ENCODE results near the gene PRR7.

PRR7 gene

DNA sequence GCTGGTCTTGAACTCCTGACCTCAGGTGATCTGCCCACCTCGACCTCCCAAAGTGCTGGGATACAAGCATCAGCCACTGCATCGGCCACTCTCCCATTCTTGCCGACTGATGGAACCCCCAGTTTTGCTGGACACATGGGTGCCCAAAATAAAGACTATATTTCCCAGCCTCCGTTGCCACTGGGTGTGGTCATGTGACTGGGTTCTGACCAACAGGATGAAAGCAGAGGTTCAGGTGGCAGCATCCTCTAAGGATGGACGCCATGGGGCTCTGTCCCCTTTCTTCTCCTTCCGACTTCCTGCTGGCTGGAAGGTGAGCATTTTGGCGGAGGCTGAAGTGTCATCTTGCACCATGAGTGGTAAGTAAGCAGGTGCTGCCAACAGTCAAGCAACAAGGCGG is 40.5 kb downstream of the PRR7 start:
- H3K4me1 ChIP-seq (ENCODE audit: control insufficient read depth, insufficient read depth, low read length), result peaks cover 3% of the 10 kb centered on the region
- no peaks in the 10 kb centered on the region for H3K27me3 ChIP-seq (replicated peaks; ENCODE audit: control insufficient read depth, insufficient read depth, low read length)
- H3K4me3 ChIP-seq (ENCODE audit: low read length), result no peak overlapping the region
- peaks cover 57% of the 10 kb centered on the region for H3K36me3 ChIP-seq (ENCODE audit: control insufficient read depth, insufficient read depth, low read length, severe bottlenecking)
- DNase-seq (ENCODE audit: low read depth), result no peak
- H3K9ac ChIP-seq (ENCODE audit: low read length), result no peak overlapping the region
- H3K9me3 ChIP-seq (ENCODE audit: control insufficient read depth, low read length), result no peaks in the 10 kb centered on the region

DNA sequence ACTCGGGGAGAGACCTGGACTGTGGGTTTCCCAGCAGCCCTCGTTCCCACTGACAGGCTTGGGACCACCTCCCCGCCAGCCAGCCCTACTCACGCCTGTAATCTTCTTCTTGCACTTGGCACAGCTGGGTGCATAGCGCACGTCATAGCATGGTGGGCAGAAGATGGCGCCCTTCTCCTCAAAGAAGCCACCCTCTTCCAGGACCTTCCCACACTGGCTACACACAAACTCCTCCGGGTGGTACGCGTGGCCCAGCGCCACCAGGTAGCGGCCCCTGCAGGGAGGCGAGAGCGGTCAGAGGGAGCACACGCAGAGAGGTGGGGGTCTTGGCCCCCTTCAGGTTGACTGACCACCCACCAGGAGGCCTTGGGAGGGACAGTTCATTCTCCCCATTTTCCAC is 41.4 kb downstream of the PRR7 start:
- peaks cover 2% of the 10 kb centered on the region for H3K4me1 ChIP-seq (ENCODE audit: control insufficient read depth, insufficient read depth, low read length)
- H3K9ac ChIP-seq (ENCODE audit: low read length), result no peak overlapping the region
- H3K4me3 ChIP-seq (ENCODE audit: low read length), result no peak overlapping the region
- peaks cover 63% of the 10 kb centered on the region for H3K36me3 ChIP-seq (ENCODE audit: control insufficient read depth, insufficient read depth, low read length, severe bottlenecking)
- no peaks in the 10 kb centered on the region for H3K27me3 ChIP-seq (replicated peaks; ENCODE audit: control insufficient read depth, insufficient read depth, low read length)
- no peaks in the 10 kb centered on the region for H3K9me3 ChIP-seq (ENCODE audit: control insufficient read depth, low read length)
- no peak for DNase-seq (ENCODE audit: low read depth)

GRCh38 chr5:177489119-177489716 is 42.6 kb downstream of the PRR7 start:
- H3K27me3 ChIP-seq (replicated peaks; ENCODE audit: control insufficient read depth, insufficient read depth, low read length), result no peaks in the 10 kb centered on the region
- H3K4me3 ChIP-seq (ENCODE audit: low read length), result no peak overlapping the region
- peaks cover 14% of the 10 kb centered on the region for H3K4me1 ChIP-seq (ENCODE audit: control insufficient read depth, insufficient read depth, low read length)
- H3K9me3 ChIP-seq (ENCODE audit: control insufficient read depth, low read length), result no peaks in the 10 kb centered on the region
- peaks cover 59% of the 10 kb centered on the region for H3K36me3 ChIP-seq (ENCODE audit: control insufficient read depth, insufficient read depth, low read length, severe bottlenecking)
- DNase-seq (ENCODE audit: low read depth), result no peak
- H3K9ac ChIP-seq (ENCODE audit: low read length), result no peak overlapping the region

DNA sequence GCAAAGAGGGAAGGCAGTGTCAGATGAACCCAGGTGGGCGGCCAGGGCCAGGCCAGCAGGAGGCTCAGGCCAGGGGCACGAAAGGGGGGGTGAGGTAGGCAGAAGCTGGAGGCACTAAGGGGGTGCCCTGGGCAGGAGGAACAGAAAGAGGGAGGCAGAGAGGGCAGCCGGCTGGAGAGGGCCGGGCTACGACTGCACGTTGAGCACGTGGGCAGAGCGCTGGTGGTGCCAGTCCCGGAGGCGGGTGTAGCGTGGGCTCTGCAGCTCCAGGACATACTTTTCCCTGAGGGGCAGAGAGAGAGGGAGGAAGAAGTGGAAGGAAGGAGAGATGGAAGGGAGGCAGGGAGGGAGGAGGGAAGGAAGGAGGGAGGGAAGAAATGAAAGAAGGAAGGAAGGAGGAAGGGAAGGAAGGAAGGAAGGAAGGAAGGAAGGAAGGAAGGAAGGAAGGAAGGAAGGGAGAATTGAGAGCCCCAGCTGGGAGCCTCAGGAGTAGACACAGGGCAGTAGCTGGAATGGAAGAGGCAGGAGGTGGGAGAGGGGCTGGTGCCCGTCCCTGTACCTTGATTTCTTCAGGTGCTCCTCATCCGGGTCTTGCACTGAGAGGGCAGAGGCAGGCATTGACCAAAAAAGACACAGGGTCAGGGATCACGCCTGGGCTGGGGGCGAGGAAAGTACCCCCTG is 43.8 kb downstream of the PRR7 start:
- peaks cover 25% of the 10 kb centered on the region for H3K4me1 ChIP-seq (ENCODE audit: control insufficient read depth, insufficient read depth, low read length)
- peak overlapping the region; percentile 38 for H3K9ac ChIP-seq (ENCODE audit: low read length)
- H3K9me3 ChIP-seq (ENCODE audit: control insufficient read depth, low read length), result no peaks in the 10 kb centered on the region
- no peaks in the 10 kb centered on the region for H3K27me3 ChIP-seq (replicated peaks; ENCODE audit: control insufficient read depth, insufficient read depth, low read length)
- peaks cover 59% of the 10 kb centered on the region for H3K36me3 ChIP-seq (ENCODE audit: control insufficient read depth, insufficient read depth, low read length, severe bottlenecking)
- H3K4me3 ChIP-seq (ENCODE audit: low read length), result no peak overlapping the region
- no peak for DNase-seq (ENCODE audit: low read depth)

DNA sequence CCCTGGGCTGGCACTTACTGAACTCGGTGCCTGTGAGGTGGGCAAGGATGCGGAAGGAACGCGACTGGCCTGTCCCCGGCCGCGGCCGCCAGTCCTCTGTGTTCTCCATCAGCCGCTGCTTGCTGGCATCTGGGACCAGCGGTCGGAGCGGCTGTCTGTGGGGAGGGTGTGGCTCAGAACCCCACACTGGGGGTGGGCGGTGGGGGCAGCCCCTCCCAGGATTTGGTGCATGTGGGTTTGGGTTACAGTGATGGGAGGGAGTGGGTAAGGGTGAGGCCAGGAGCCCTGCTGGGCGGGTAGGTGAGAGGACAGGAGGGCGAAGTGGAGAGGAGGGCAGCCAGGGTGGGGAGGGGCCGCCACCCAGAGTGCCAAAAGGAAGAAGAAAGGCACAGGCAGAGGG is 44.4 kb downstream of the PRR7 start:
- no peak for DNase-seq (ENCODE audit: low read depth)
- Histone ChIP-seq H3K36me3 (ENCODE audit: control insufficient read depth, insufficient read depth, low read length, severe bottlenecking) (peaks cover 58% of the 10 kb centered on the region), H3K9me3 (ENCODE audit: control insufficient read depth, low read length) (no peaks in the 10 kb centered on the region), H3K9ac (ENCODE audit: low read length) (peak overlapping the region; percentile 38), H3K4me1 (ENCODE audit: control insufficient read depth, insufficient read depth, low read length) (peaks cover 31% of the 10 kb centered on the region), H3K27me3 (replicated peaks; ENCODE audit: control insufficient read depth, insufficient read depth, low read length) (no peaks in the 10 kb centered on the region), H3K4me3 (ENCODE audit: low read length) (no peak overlapping the region)

GRCh38 chr5:177491429-177491945 is 44.9 kb downstream of the PRR7 start:
- no peaks in the 10 kb centered on the region for H3K9me3 ChIP-seq (ENCODE audit: control insufficient read depth, low read length)
- no peaks in the 10 kb centered on the region for H3K27me3 ChIP-seq (replicated peaks; ENCODE audit: control insufficient read depth, insufficient read depth, low read length)
- DNase-seq (ENCODE audit: low read depth), result peak; percentile 76
- H3K9ac ChIP-seq (ENCODE audit: low read length), result no peak overlapping the region
- H3K4me3 ChIP-seq (ENCODE audit: low read length), result no peak overlapping the region
- peaks cover 36% of the 10 kb centered on the region for H3K4me1 ChIP-seq (ENCODE audit: control insufficient read depth, insufficient read depth, low read length)
- peaks cover 53% of the 10 kb centered on the region for H3K36me3 ChIP-seq (ENCODE audit: control insufficient read depth, insufficient read depth, low read length, severe bottlenecking)

- Histone ChIP-seq H3K4me3 (ENCODE audit: low read length) (no peak overlapping the region), H3K27me3 (replicated peaks; ENCODE audit: control insufficient read depth, insufficient read depth, low read length) (no peaks in the 10 kb centered on the region), H3K9me3 (ENCODE audit: control insufficient read depth, low read length) (no peaks in the 10 kb centered on the region), H3K4me1 (ENCODE audit: control insufficient read depth, insufficient read depth, low read length) (peaks cover 37% of the 10 kb centered on the region), H3K36me3 (ENCODE audit: control insufficient read depth, insufficient read depth, low read length, severe bottlenecking) (peaks cover 50% of the 10 kb centered on the region), H3K9ac (ENCODE audit: low read length) (peak overlapping the region; percentile 71)
- no peak for DNase-seq (ENCODE audit: low read depth)
These were observed 45.6 kb downstream of the PRR7 start for GRCh38 chr5:177491983-177492746.

GRCh38 chr5:177492841-177493240 is 46.2 kb downstream of the PRR7 start:
- peaks cover 43% of the 10 kb centered on the region for H3K36me3 ChIP-seq (ENCODE audit: control insufficient read depth, insufficient read depth, low read length, severe bottlenecking)
- H3K4me1 ChIP-seq (ENCODE audit: control insufficient read depth, insufficient read depth, low read length), result peaks cover 38% of the 10 kb centered on the region
- H3K4me3 ChIP-seq (ENCODE audit: low read length), result no peak overlapping the region
- no peaks in the 10 kb centered on the region for H3K9me3 ChIP-seq (ENCODE audit: control insufficient read depth, low read length)
- peak overlapping the region; percentile 71 for H3K9ac ChIP-seq (ENCODE audit: low read length)
- DNase-seq (ENCODE audit: low read depth), result no peak
- H3K27me3 ChIP-seq (replicated peaks; ENCODE audit: control insufficient read depth, insufficient read depth, low read length), result no peaks in the 10 kb centered on the region

DNA sequence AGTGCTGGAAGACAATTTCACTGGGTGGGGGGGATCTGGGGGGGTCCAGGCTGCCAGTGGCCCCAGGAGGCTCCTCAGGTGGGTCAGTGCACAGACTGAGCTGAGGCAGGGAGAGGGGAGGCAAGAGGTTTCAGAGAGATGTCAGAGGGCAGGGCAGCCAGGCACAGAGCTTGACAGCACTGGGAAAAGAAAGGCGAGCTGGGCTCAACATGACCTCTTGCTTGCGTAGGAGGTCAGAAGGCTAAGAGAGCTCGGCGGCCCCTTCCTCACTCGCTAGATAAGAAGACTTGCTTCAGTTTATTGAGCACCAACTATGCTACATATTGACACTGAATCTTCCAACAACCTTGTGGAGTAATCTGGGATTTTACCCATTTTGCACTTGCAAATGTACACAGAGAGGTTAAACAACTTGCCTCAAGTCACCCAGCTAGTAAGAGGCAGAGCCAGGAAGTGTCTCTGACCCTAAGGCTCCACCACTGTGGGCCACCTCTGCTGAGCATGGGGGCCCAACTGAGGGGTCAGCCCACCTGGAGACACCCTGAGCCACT is 47.3 kb downstream of the PRR7 start:
- peaks cover 43% of the 10 kb centered on the region for H3K4me1 ChIP-seq (ENCODE audit: control insufficient read depth, insufficient read depth, low read length)
- H3K27me3 ChIP-seq (replicated peaks; ENCODE audit: control insufficient read depth, insufficient read depth, low read length), result no peaks in the 10 kb centered on the region
- peak overlapping the region; percentile 71 for H3K9ac ChIP-seq (ENCODE audit: low read length)
- no peaks in the 10 kb centered on the region for H3K9me3 ChIP-seq (ENCODE audit: control insufficient read depth, low read length)
- peaks cover 33% of the 10 kb centered on the region for H3K36me3 ChIP-seq (ENCODE audit: control insufficient read depth, insufficient read depth, low read length, severe bottlenecking)
- no peak for DNase-seq (ENCODE audit: low read depth)
- H3K4me3 ChIP-seq (ENCODE audit: low read length), result peak overlapping the region; percentile 50

DNA sequence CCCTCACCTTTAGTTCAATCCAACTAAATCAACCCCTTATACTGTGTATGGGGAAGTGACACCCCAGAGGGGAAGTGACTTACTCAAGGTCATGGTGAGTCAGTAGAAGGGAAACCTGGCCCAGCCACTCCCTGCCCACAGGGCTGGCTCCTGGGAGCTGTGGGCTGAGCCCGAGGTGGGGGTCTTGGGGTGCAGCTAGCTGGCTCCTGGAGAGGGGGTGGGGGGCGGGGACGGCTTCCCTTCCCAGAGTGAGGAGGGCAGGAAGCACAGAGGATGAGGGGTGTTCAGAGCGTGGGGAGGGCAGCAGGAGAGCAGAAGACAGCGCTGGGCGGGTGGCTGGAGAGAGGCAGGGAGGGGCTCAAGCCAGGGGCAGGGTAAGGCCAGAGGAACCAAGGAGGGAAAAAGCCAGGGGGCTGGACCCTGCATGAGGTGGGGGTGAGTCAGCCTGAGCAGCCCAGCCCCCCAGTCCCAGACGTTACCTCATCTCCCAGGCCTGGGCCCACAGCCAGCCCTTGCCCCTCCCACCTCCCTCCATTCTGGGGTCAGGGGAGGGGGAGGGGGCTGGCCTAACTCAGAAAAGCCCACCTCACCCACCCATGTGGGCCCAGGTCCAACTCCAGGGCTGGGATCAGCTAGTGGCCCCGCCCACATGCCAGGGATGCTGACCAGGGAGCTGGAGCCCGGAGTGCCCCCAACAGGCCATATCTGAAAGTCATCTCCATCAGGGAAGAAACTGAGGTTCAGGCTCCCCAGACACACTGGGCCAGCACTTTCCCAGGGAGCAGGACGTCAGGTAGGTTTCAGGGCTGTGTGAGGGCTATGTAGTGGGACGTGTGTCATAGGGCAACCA is 48.0 kb downstream of the PRR7 start:
- Histone ChIP-seq H3K4me3 (ENCODE audit: low read length) (peak overlapping the region; percentile 59), H3K4me1 (ENCODE audit: control insufficient read depth, insufficient read depth, low read length) (peaks cover 43% of the 10 kb centered on the region), H3K27me3 (replicated peaks; ENCODE audit: control insufficient read depth, insufficient read depth, low read length) (no peaks in the 10 kb centered on the region), H3K9ac (ENCODE audit: low read length) (peak overlapping the region; percentile 98), H3K36me3 (ENCODE audit: control insufficient read depth, insufficient read depth, low read length, severe bottlenecking) (peaks cover 27% of the 10 kb centered on the region), H3K9me3 (ENCODE audit: control insufficient read depth, low read length) (no peaks in the 10 kb centered on the region)
- DNase-seq (ENCODE audit: low read depth), result peak; percentile 88

All from adipocyte (in vitro differentiated cells).